Putamen (tissue), 1 donor: ENCODE results near the gene ENTREP1.
"Not testable (repeated sequence)": the region's sequence is repeated elsewhere in the genome, so short reads cannot be mapped to it uniquely, and the experiment has no call there.

Experiments used
- DNase-seq: peaks from one replicate; pipeline ENCODE4 v3.0.0-alpha.2; 2016; ENCODE audit warnings: low spot score

ENTREP1 gene

DNA sequence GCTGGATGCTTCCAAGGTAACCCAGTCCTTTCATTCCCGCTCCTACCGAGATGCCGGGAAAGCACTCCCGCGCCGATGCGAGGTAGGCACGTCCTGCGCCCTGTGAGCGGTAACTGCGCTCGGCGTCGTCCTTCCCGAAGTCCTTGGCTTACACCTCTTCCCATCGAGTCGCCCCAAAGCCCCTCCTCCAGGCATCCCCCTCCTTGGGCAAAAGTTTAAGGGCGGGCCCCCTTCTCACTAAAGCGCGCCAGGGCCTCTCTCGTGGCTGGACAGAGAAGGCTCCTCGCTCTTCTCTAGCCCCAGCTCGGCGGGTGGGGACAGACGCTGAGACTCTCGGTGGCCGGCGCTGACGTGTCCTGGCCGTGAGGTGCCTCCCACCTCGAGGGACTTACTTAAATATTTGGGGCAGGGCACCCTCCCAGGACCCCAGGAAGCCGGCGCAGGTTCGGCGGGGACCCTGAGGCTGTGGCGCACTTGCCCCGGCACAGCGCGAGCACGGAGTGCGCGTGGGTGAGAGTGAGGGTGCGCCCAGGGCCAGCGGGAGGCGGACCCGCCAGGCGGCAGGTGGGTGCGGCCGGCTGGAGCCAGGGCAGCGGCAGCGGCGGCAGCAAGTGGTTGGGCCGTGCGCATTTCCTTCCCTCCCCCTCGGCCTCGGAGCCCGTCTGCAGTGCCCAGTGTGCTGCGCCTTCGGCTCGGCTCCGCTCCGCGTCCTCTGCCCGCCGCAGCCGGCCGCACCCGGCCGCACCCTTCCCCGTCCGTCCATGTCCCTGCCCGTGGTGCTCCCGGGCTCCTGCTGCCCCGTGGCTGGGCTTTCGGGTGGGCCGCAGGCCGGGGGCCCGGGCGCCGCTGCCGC, at the start of gene ENTREP1:
TSS of gene ENTREP1 (plus strand) at position 667 of the 853 bp plus-strand sequence. CDS start at position 762, 95 bp downstream.
- peak; percentile 52 for DNase-seq

DNA sequence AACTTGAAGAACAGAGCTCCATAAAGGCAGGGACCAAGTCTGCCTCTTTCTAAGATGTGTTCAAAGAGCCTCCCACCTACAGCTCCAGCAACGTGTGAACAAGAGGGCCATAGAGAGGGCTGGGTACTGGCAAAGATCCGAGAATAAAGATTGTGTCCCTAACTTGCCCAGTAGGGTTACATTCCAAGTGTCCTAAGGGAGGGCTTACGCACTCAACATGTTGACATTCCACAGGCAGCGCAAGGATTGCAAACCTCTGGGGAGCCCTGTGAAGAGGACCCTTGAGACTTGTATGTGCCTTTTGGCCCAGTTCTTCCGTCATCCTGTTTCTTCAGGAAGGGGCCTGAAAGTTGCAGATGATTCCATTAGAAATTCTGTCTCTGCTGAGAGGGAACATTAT, 48.2 kb upstream of the ENTREP1 start:
- no peak for DNase-seq

DNA sequence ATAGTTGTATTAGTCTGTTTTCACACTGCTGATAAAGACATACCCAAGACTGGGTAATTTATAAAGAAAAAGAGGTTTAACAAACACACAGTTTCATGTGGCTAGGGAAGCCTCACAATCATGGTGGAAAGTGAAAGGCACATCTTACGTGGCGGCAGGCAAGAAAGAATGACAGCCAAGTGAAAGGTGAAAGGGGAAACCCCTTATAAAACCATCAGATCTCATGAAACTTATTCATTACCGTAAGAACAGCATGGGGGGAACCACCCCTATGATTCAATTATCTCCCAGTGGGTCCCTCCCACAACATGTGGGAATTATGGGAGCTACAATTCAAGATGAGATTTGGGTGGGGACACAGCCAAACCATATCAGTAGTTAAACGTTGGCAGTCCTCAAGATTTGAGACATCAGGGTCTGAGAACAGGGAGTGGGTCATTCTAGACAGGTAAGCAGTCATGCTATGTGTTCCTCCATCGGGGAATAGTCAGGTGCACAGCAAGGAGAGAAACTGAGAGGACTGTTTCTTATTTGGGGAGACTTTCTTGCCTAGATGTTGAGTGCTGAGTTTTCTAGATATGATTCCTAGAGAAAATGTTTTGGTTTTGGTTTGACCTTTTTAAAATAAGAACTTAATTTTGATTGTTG, 45.8 kb upstream of the ENTREP1 start:
- no peak for DNase-seq

GRCh38 chr9:69279733-69280132, 45.3 kb upstream of the ENTREP1 start:
- DNase-seq: no peak

DNA sequence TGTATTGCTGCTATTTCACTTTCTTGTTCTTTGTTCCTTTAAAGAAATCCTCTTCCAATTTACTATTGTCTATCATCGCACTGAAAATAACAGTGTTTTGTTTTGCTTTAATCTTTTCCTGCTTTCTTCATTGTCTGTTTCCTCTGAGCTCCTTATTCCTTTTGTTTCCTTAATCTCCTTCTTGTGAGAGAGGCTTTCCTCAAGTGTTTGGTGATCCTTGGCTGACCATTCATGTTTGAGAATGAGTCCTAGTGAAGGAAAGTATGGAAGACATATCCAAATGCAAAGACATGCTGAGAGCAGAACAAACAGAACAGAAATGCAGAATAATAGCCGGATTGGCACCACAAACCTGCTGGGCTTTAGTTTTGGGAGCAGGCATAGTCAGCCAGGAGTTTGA, 42.0 kb upstream of the ENTREP1 start:
- DNase-seq: no peak

GRCh38 chr9:69292078-69292477, 32.9 kb upstream of the ENTREP1 start:
- no peak for DNase-seq

GRCh38 chr9:69293156-69293555, 31.9 kb upstream of the ENTREP1 start:
- DNase-seq: no peak

DNA sequence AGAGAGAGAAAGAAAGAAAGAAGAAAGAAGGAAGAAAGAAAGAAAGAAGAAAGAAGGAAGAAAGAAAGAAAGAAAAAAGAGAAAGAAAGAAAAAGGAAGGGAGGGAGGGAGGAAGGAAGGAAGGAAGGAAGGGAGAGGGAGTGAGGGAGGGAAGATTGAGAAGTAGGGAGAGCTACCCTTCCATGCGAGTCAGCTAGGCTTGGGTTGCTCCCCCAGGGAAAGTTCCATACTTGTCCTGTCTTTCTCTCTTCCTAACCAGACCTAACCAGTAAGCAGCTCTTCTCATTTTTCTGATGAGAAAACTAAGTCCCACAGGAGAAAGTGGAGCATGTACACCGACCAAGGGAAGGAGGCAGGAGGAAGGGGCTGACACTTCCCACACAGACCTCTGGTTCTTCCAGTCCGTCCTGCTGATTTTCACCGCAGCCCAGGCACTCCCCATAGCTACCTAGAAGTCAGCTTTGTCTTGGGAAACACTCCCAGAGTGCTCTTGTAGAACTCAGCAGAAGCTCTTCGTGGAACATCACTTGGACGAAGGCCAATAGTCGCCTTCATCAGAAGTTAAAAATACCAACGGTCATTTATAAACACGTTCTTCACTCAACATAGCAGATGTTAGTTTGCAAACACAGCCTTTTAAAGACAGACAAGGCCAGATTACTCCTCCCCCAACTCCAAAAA, 29.0 kb upstream of the ENTREP1 start:
- no peak for DNase-seq

GRCh38 chr9:69297300-69297980, 27.6 kb upstream of the ENTREP1 start:
- no peak for DNase-seq

DNA sequence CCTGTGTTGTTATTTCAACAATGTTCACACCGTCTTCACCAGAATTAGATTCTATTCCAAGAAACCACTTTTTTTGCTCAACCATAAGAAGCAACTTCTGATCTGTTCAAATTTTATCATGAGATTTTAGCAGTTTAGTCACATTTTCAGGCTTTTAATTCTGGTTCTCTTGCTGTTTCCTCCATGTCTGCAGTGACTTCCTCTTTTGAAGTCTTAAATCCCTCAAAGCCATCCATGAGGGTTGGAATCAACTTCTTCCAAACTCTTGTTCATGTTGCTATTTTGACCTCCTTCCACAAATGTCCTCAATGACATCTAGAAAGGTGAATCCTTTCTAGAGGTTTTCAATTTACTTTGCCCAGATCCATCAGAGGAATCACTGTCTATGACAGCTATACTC, 25.7 kb upstream of the ENTREP1 start:
- DNase-seq: no peak

GRCh38 chr9:69299826-69300225, 25.2 kb upstream of the ENTREP1 start:
- no peak for DNase-seq

DNA sequence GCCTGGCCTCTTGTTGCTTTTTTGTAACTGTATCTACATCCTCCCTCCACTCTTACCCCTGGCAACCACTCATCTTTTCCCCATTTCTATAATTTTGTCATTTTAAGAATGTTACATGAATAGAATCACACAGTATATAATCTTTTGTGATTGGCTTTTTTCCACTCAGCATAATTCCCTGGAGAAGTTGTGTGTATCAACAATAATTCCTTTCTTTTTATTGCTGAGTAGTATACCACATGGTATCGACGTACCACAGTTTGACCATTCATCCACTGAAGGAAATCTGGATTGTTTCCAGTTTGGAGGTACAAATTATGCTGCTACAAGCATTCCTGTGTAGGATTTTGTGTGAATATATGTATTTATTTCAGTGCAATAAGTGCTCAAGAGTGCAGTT, 21.7 kb upstream of the ENTREP1 start:
- no peak for DNase-seq

GRCh38 chr9:69306895-69307445, 18.0 kb upstream of the ENTREP1 start:
- not testable (repeated sequence) for DNase-seq

DNA sequence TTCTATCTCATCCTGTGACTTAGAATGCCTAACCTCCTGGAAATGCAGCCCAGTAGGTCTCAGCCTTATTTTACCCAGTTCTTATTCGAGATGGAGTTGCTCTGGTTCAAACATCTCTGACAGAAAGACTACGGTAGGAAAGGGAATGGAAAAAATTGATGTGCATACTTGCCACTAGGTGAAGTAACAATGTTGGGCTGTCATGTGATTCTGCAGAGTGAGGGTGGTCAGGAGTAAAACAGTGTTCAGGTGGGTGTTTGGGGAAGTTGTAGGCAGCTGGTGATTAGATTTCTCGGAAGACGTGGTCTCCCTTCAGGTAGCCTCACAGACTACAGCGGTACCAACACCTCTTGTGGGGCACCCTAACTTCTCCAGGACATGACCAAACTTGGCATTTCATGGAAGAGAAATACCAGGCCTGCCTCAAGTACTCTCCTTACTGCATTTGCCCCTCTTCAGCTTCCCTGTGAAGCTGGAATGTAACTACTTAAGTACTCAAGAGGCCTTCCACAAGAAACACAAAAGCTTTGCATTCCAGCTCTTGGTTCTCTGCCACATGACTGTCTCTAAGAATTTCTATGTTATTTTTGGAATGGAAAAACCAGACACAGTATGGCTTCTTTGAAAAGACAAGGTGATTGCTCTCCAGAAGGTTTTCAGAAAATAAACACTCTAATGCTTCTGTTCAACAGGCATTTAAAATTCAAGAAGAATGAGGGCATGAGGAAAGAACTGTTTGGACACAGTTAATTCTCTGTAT, 17.4 kb upstream of the ENTREP1 start:
- DNase-seq: no peak

GRCh38 chr9:69308206-69308931, 16.6 kb upstream of the ENTREP1 start:
- no peak for DNase-seq

DNA sequence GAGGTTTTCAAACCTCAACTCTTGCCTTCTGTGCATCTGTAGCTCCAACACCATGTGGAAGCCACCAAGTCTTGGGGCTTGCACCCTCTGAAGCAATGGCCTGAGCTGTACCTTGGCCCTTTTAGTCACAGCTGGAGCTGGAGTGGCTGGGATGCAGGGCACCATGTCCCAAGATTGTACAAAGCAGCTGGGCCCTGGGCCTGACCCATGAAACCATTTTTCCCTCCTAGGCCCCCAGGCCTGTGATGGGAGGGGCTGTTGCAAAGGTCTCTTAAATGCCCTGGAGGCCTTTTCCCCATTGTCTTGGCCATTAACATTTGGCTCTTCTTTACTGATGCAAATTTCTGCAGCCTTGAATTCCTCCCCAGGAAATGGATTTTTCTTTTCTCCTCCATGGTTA, 11.8 kb upstream of the ENTREP1 start:
- DNase-seq: no peak

DNA sequence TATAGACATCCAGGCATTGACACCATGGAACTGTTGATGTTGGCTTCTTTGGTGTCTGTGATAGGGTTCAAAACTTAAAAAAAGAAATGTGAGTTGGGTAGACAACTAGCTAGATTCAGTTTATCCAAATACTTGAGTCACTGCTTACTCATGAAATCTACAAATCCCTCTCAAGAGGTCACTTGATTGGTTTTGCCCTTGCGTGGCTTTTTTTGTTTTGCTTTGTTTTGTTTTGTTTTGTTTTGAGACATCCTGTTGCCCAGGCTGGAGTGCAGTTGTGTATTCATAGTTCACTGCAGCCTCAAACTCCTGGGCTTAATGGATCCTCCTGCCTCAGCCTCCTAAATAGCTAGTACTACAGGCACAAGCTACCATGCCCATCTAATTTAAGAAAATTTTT, 10.5 kb upstream of the ENTREP1 start:
- DNase-seq: no peak

- no peak for DNase-seq
Measured at GRCh38 chr9:69317081-69317480, 7.9 kb upstream of the ENTREP1 start.

- DNase-seq: no peak
Measured at GRCh38 chr9:69317894-69318293, 7.1 kb upstream of the ENTREP1 start.

- no peak for DNase-seq
Measured at GRCh38 chr9:69319324-69320025, 5.5 kb upstream of the ENTREP1 start.
